GM12801 (cell line): ENCODE results near the gene SLC17A9.

ENCODE experiments used
- CTCF ChIP-seq: IDR thresholded peaks from one replicate; pipeline ENCODE4 v1.5.1; 2011; ENCODE audit warnings: control low read depth; ENCODE audit not compliant: insufficient read length; ENCODE audit errors: extremely low read depth

SLC17A9 gene

GRCh38 chr20:62908971-62909791 is 43.3 kb upstream of the SLC17A9 start:
- TF ChIP-seq CTCF: no peak

- TF ChIP-seq CTCF: no peak
Observed at GRCh38 chr20:62910217-62910766, 42.2 kb upstream of the SLC17A9 start.

GRCh38 chr20:62910777-62911497 is 41.6 kb upstream of the SLC17A9 start:
- TF ChIP-seq CTCF: no peak

- TF ChIP-seq CTCF: no peak
Observed at GRCh38 chr20:62911701-62912280, 40.7 kb upstream of the SLC17A9 start.

GRCh38 chr20:62913043-62913630 is 39.4 kb upstream of the SLC17A9 start:
- no peak for TF ChIP-seq CTCF

GRCh38 chr20:62914436-62914835 is 38.1 kb upstream of the SLC17A9 start:
- TF ChIP-seq CTCF: no peak

- no peak for TF ChIP-seq CTCF
Observed at GRCh38 chr20:62914970-62915457, 37.5 kb upstream of the SLC17A9 start.
